C1 segment of cervical spinal cord (tissue), 14 donors: ENCODE measurements around the gene CACTIN.
A peak's percentile ranks its signal among the peaks of the same experiment; 100 is the strongest.
"Not testable (repeated sequence)": the region's sequence is repeated elsewhere in the genome, so short reads cannot be mapped to it uniquely, and the experiment has no call there.

Experiments
- DNase-seq, 14 donors: peaks; one replicate each; lab custom pipeline; 2025; lab: John Stamatoyannopoulos, UW

Gene CACTIN

DNA sequence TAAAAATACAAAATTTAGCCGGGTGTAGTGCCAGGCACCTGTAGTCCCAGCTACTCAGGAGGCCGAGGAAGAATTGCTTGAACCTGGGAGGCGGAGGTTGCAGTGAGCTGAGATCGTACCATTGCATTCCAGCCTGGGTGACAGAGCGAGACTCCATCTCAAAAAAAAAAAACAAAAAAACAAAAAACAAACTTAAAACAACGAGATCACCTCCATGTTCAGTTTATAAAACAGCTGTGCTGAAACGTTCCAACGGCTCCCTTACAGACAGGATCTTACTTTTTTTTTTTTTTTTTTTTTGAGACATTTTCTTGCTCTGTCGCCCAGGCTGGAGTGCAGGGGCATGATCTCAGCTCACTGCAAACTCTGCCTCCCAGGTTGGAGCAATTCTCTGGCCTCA, 2.2 kb upstream of the CACTIN start:
- DNase-seq: not testable (repeated sequence)

DNA sequence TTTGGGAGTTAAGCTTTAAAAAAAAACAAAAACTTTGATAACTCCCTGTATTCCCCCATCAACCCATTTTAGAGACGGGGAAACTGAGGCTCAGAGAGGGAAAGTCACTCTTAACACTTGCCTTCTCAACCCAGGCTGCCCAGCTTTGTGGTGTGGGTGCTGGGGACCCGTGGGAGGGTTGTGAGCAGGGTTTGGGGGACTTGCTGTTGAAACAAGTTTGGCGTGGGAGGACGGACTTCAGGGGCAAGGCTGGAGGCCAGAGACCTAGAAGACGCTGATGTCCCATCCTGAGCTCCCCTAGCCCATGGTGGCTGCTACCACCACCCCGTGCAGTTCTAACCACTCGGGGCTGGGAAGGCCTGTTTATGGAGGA, 747 bp upstream of the CACTIN start:
- no peak for DNase-seq

DNA sequence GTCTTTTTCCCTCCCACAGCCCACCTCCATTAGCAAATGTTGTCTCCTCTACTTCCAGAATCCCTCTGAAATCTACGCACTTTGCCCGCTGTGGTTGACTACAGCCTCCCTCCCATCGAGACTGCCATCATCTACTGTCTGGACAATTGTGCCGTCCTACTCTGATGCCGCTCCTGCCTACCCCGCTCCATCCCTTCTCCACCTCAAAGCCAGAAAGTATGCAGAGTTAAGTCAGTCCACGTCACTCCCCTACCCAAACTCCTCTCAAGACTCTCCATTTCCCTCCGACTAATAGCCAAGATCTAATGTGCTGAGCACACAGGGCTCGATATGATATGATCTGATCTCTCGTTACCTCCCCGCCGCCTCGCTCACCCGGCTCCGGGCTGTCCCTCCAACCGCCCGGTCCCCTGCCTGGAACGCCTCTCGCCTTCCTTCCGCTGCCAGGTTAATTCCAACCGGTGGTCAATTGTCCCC, 556 bp downstream of the CACTIN start:
- no peak for DNase-seq

DNA sequence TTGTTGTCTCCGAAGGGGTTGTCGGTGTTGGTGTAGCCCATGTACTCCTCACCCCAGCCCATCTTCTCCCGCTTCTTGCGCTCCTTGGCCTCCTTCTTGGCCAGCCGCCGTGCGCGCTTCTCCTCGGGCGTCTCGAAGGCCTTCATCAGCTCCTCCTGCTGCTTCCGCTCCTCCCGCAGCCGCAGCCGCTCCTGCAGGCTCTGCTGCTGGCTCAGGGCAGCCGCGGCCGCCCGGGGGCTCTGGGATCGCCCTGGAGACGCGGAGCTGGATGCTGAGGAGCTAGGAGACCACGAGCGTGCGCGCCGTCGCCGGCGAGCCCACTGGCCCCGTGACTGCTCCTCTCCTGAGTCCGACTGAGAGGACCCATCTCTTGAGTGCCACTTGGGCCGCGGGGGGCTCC, 2.9 kb downstream of the CACTIN start:
- no peak for DNase-seq

DNA sequence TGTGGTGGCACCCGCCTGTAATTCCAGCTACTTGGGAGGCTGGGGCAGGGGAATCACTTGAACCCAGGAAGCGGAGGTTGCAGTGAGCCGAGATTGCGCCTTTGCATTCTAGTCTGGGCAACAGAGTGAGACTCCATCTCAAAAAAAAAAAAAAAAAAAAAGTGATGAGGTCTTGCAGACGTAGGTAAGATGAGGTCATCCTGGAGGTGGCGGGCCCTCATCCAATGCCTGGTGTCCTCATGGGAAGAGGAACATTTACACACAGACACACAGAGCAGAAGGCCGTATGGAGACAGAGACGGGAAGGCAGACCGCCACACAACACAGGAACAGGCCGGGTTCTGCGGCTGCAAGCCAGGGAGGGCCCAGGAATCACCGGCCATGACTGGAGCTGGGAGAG, 4.4 kb downstream of the CACTIN start:
- DNase-seq: no peak

DNA sequence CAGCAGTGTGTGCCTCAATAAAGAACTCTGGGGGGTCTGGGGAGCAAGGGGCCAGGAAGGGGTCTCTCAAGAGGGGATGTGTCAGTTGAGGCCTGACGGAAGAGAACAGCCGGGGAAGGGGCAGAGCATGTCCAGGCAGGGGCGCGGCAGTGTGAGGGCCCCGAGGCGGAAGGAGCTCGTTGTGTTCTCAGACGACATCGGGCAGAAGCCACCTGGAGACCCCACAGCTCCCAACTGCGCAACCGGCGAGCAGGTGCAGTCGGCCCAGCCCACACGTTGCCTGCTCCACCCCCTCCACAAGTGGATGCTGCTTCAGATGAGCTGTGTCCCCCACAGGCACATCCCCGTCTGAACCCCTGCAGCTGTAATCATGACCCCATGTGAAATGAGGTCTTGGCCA, 4.9 kb downstream of the CACTIN start:
- DNase-seq: no peak

DNA sequence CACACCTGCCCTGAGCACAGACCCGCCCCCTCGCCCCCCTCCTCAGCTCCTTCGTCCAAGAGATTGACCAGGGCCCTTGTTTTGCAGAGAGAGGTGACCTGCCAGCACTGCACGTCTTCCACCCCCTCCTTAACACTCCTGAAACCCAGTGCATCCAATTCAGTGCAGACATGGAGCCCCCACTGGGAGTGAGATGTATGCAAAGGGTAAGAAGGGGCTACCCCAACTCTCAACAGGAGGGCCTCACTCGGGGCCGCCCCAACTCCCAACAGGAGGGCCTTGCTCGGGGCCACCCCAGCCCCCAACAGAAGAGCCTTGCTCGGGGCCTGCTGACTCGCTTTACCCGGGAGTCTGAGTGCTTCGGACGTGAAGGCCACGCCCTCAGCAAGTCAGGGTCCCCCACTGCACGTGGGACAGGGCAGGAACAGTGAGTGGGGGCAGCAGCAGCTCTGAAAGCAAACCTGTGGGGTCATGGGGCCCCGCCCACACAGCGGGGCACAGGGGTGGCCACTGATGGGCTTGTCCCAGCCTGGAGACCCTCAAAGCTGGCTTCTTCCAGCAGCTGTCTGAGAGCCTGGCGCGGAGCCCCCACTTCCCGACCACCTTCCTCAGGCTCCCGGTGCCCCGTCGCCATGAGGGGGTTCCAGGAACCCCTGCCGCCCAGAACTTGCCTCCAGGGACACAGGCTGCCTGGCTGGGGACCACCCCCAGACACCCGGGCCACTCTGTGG, 5.6 kb downstream of the CACTIN start:
- DNase-seq: no peak

DNA sequence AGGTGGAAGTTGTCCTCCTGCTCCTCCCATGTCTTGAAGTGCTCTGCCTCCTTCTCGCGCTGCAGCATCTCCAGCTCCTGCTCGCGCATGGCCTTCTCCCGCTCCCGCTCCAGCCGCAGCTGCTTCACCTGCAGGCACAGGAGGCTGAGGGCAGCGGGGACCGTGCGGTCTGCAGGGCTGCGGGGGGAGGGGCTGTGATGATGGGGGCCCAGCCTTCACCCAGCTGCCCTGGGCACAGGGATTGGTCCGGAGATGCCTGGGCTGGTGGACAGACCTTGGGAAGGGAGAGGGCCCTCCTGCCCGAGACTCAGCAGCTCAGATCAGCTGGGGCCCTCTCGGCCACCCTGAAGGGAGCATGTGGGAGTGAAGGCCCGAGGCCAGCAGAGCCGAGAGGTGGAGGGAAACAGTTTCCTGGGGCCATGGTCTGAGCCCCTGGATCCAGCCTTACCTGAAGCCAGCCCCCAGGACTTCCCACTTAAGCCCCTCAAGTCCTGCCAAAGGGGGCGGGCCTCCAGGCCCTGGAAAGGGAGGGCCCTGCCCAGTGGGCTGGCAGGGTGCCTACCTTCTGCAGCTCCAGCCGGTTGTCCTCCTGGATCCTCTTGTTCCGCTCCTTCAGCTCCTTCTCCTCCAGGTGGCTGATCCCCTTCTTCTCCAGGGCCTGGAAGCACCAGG, 6.3 kb downstream of the CACTIN start:
- DNase-seq: no peak

DNA sequence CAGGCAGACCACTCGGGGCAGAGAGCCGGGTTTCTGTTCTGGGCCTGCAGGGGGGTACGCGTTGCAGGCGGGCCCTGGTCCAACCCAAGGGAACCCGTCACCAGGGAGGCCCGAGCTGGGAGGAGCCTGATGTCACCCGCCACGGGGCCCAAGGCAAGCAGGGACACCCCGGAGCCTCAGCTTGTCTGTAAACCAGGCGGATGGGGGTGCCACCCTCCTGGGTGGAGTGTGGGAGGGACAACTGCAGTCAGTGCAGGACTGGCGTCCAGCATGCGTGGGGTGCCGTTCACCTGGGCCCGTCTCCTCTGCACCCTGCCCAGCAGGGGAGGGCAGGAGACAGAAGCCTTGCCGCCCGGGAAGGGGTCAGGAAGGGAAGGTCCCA, 7.0 kb downstream of the CACTIN start:
- no peak for DNase-seq

DNA sequence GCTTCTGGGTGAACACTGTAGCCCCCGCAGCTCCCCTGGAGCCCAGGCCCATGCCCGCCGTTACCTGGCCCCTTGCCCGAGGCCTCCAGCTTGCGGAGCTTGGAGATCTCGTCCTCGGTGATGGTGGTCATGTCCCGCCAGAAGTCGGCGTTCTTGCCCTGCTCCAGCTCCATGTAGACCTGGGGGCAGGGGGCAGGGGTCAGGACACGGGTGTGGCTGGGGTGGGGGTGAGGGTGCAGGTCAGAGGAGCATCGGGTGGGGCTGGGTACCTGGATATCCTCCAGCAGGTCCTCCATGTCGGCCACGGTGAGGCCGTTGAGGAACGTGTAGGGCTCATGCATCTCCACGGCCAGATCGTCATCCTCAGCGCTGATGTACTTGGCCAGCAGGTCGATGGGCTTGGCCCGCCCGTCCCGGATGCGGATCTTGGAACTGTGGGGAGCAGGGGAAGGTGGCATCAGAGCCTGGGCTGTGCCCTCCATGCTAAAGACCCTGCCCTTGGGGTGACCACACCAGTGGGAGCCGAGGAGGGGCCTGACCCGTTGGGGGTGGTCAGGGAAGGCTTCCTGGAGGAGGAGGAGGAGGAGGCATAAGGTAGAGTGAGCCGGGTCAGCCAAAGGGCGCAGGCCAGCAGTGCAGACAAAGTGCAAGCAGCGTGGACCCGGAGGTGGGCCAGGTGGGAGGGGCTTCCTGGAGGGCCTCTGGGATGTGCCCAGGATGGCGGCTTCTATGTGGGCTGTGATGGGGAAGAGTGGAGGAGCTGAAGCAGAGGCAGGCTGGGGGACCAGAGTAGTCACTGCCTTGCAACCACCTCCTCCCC, 7.6 kb downstream of the CACTIN start:
- no peak for DNase-seq

DNA sequence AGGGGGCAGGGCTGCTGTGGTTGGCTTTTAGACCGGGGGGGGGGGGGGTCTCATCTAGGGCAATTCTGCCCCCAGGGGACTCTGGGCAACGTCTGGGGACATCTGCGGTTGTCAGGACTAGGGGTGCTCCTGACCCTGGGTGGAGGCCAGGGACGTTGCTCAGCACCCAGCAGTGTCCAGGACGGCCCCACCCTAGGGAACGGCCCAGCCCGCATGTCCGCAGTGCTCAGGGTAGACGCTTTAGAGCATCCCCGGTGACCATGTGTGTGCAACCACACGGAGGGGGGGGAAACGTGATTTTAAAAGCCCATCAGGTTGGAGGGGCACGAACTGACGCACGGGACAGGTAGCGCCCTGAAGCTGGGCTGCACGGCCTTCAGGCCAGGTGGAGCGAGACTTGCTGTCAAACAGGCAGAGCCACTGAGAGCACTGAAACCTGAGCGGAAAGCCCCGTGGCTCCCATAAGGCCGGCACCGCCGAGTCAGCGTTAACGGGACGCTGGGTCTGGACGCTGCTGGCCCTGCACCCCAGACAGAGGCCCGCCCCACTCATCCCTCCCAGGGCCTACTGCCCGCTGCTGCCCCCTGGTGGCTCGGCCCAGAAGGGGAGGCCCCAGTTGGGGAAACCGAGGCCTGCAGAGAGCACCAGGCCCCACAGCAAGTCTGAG, 8.3 kb downstream of the CACTIN start:
- peak in 9 of 14 donors; percentile 5 to 62 (median 36) for DNase-seq

DNA sequence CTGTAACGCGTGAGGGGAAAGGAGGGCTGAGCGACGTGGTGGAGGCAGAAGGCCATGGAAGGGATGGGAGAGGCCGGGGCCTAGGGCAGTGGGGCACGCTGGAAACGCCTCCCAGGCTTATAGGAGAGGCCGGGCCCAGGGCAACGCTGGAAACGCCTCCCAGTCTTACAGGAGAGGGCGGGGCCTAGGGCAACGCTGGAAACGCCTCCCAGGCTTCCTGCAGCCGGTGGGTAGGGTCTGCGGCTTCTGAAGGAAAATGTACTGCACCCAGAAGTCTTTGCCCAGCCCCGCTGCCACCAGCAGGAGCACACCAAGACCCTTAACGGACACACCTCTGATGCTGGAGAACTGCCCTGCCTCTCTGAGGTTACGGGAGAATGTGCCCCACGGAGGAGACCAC, 9.1 kb downstream of the CACTIN start:
- no peak for DNase-seq

DNA sequence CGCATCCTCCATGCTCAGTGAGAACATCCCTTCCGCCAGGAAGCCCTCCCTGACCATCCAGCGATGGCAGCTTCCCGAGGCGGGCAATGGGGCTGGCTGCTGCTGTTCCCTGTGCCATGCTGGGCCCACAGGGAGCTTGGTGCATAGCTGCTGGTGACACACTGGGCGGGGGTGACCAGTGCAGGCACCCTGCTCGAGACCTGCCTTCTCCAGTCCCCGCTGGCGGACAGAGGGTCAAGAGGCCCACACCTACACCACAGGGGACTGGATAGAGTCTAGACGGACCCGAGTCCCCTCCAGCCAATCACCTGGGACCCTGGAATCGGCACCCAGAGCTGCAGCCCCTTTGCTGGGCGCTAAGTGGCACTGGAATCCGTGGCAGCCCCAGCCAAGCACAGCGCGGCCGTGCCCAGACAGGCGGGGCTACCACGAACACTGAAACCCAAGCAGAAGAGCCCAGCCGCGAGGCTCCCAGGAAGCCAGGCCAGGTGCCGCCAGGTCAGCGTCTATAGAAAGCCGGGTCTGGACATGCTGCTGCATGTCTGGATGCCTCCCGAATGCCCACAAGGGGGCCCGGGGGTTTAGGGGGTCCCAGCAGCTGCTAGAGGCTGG, 11.0 kb downstream of the CACTIN start:
- DNase-seq: no peak

DNA sequence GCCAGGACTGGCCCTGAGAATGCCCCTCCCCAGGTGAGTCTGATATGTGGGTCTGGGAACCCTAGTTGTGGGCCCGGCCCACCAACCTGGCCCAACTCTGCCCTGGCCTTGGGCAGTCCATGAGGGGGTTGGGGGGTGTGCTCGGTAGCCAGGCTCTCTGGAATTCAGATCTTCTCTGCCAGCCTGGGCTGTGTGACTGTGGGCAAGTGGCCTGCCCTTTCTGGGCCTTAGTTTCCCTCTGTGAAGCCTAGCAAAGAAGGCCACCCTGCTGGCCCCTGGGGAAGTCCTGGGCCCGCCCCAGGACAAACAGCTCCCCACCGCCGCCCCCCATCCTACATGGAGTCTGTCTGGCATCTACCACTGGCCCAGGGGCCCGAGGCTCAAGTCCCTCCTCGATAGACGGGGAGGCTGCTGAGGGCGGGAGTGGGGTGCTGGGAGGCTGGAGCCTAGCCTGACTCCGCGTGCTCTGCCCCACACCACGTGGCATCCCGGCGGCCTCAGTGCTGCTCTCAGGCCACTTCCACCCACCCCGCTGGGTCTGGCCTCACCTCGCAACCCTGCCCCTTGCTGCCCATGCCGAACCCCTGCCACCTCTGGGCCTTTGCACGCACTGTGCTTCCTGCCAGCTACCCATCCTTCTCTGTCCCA, 11.6 kb downstream of the CACTIN start:
- DNase-seq: no peak

DNA sequence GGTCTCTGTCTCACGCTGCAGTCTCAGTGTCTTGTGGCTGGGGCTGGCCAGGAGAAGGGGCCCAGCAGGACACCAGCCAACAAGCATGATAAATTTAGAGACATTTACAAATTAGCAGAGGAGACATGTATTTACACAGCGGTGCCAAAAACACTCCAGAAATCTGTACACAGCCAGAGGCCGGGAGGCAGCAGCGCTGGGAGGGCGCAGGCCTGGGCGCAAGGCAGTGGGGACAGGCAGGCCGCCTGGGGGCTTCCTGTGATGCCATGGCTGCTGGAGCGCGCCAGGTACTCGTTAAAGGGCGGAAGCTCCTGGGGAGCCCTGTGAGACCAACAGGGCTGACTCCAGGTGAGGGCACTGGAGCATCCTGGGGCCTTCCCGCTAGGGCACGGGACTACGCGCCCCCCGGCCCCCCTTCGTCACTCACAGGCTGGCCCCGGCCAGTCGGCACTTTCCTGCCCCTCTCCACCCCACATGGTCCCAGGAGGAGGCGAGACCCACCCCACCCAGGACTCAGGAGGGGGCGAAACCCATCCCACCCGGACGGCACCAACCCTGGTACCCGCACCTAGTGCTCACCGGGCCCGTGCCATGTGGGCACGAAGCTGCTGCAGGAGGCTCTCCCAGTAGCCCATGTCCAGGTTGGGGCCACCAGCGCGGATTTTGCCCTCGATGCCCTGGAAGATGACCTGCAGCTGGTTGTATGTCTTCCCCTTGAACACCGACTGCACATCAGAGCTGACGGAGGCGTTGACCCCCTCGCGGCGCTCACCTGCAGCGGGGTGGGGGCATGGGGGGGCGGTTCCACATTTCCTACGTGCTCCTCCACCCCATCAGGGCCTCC, 12.6 kb downstream of the CACTIN start:
- no peak for DNase-seq

DNA sequence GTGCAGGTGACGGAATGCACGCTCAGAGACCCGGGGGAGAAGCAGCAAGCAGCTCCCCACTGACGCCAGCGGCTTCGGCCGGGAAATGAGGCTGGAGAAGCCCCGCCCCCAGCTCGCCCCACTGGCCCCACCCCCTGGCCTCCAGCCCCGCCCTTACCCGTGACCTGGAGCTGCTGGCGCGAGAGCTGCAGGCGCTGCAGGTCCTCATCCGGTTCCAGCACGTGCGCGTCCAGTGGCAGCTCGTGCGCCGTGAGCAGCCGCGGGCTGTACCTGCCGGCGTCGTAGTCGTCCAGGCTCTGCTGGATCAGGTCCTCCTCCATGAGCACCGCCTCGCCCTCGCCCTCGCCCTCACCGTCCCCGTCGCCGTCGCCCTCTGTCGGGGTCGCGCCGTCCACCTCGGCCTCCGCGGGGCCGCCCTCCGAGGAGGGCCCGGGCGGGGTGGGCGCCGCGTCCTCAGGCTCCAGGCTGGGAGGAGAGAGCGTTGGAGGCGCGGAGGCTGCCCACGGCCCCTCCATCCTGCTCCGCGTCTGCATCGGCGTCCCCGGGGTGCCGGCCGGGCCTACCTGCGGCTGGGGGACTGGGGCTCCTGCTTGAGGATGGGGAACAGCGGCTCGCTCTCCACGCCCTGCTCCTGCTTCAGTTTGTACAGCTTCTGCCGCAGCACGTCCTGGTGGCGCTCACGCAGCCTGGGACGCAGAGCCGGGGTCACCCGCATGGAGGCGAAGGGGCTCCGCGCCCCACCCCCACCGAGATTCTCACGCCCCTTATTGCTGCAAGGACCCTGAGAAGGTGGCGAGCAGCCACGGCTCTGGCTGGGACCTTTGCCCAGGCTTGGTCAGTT, 13.5 kb downstream of the CACTIN start:
- DNase-seq: no peak

DNA sequence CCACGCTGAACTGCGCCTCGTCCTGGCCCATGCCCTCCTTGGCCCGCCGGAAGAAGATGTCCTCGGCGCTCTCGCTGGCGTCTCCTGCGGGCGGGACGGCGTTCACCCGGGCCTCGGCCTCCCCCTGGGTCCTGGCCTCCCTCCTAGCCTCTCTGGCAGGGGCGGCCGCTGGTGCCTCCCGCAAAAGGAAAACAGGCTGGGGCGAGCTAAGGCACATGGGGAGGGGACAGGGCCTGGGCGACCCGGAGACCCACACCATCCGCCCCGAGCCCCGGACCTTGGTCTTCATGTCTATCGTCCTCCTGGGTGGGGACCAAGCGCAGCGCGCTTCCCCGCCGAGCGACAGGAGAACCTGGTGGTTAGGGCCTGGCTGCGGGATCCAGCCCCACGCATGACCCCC, 14.3 kb downstream of the CACTIN start:
- DNase-seq: no peak

DNA sequence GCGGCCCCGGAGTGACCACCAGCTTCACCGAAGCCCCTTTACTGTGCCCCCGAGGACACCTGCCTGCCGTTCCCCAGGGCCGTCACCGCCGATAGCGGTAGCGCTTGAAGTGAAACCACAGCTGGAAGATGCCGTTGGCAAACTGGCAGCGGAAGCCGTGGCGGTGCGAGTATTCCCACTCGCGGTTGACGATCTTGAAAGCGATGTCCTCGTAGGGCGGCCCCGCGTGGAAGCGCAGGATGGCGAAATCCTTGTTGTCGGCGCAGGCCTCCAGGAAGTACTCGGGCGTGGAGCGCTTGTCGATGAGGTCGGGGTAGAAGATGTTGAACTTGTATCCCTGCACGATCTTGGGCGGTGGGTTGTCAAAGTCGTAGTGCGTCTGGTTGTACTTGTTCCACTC, 14.7 kb downstream of the CACTIN start:
- DNase-seq: no peak
